Stimulated activated CD4-positive, alpha-beta T cell treated with anti-CD3 and anti-CD28 coated beads, Interleukin-4, amount 100 ng/mL, for 1 hour (primary cell): ENCODE data around the gene SMYD3.
"Not testable (repeated sequence)": the region's sequence is repeated elsewhere in the genome, so short reads cannot be mapped to it uniquely, and the experiment has no call there.

ENCODE experiments used
- DNase-seq: peaks from one replicate; pipeline ENCODE4 v3.0.0-alpha.2; 2020

The SMYD3 gene

GRCh38 chr1:245969283-245969682, 537.8 kb downstream of the SMYD3 start:
- DNase-seq = no peak

GRCh38 chr1:245968775-245969174, 538.3 kb downstream of the SMYD3 start:
- DNase-seq = no peak

DNA sequence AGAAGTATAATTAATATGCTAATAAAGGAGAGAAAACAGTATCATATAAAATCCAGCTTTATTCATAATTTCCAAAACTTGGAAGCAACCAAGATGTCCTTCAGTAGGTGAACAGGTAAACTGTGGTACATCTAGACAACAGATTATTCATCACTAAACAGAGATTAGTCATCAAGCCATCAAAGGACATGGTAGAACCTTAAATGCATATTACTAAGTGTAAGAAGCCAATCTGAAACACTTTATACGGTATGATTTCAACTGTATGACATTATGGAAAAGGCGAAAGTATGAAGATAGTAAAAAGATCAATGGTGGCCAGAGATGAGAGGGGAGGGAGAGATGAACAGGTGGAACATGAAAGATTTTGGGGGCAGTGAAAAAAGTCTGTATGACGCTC, 541.7 kb downstream of the SMYD3 start:
- no peak for DNase-seq

DNA sequence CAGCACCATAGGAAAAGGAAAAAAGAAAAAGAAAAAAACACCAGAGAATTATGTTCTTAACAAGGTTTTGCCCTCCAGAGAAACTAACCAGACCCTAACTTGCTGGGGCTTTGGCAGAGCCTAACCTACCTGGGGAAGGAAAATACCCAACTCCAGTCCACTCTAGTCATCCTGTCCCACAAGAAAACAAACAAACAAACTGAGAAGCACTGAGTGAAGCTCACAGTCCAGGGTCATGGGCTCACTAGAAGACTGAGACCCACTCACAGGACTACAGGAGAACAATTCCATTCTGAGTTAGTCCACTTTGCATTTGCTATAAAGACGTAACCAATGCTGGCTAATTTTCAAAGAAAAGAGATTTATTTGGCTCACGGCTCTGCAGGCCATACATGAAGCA, 543.4 kb downstream of the SMYD3 start:
- no peak for DNase-seq

GRCh38 chr1:245962453-245962852, 544.6 kb downstream of the SMYD3 start:
- no peak for DNase-seq

DNA sequence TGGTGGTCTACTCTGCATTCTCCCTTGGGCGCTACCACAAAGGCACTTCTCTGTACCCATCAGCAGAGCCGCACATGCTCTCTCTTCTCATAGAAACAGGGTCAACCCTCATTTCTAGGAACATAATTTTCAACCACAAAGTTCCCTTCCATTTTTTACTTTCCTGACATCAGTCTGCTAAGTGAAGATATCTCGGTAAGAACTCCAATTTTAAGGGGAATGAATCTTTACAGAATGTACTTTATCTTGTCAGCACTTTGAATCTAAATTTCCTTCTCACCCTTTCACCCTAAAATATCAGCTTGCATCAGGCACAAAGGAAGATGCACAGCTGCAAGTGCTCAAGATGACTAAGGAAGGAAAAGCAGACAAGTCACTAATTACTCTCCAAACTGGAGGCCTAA, 545.9 kb downstream of the SMYD3 start:
- DNase-seq = no peak

DNA sequence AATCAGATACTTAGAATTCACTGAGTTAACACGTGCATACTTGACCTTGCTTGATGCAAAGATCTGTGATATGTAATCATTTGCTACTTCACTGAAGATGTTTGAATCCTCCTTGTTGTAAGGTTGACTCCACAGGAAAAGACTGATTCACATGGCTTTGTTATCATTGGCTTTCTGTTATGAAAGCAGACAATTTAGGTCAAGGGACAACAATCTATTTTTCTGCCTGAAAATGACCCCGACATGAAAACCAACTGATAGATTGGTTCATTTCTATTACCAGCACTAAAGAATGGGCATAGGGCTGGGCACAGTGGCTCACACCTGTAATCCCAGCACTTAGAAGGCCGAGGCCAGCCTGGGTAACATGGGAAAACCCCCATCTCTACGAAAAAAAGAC, 546.9 kb downstream of the SMYD3 start:
- no peak for DNase-seq

DNA sequence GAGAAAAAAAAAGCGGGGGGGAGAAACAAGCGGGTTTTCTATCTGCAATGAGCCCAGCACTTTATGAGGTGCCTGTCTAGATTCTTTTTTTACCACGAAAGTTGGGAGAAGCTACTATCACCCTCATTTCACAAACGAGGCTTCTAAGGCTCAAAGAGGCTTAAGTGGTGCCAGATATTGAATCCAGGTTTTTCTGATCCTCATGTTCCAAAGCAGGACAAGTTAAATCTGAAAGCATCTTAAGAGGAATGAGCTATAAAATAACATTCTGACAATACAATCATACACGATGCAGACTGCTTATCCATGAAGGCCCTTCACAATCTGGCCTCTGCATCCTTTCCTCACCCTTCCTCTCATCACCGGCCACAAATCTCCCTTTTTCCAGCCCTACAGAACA, 549.1 kb downstream of the SMYD3 start:
- DNase-seq = no peak

GRCh38 chr1:245957427-245957826, 549.7 kb downstream of the SMYD3 start:
- DNase-seq = no peak

GRCh38 chr1:245956225-245956624, 550.9 kb downstream of the SMYD3 start:
- peak; percentile 7 for DNase-seq

DNA sequence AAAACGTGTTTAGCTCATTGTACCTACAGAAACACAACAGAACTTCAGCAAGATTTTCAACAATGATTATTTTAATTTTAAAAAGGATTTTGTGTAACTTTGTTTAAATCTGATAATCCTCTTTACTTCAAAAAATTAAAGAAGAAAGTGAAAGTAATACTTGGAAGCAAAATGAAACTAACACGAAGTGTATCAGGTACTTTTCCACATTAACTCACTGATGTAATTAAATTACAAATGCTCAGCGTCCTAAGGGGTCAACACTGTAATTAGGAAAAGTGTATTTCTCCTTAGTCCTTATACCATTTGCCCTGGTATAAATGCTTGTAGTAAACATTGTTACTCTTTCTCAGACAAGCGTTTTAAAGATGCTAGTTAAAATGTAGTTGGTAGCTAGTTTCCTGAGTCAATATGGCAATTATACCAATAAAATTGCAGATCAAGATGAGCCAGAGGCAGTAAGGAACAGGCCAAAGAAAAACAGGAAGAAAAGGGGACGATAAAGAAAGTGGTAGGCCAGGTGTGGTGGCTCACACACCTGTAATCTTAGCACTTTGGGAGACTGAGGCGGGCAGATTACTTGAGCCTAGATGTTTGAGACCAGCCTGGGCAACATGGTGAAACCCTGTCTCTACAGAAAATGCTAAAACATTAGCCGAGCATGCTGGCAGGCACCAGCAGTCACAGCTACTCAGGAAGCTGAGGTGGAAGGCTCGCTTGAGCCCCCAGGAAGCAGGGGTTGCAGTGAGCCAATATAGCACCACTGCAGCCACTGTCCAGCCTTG, 553.0 kb downstream of the SMYD3 start:
- DNase-seq = no peak

DNA sequence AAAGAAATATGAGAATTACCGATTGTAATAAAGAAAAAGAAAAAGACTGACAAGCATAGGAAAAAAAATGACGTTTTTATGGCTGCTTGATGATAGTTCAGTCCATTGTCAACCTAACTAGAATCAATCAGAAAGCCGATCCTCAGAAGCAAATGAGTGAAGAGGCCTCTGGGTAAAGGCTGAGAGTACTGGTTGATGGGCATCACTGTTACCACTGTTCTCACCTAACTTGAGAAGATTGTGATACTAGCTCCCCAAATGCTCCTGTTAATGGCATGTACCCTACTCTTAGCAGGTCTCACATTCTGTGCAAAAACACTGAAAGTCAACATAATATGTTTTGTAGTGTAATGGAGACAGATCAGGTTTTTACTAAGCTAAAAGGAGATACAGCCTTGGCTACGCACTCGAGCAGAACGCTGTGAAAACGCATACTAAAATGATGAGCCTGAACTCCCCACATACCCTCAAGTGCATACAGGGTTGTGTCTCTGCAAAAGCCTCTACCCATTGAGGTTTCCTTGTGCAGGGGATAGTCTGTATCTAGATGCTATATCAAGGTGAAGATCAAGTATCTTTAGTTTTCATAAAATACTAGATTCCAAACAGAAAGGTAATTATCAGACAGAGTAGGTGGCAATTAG, 554.6 kb downstream of the SMYD3 start:
- no peak for DNase-seq

DNA sequence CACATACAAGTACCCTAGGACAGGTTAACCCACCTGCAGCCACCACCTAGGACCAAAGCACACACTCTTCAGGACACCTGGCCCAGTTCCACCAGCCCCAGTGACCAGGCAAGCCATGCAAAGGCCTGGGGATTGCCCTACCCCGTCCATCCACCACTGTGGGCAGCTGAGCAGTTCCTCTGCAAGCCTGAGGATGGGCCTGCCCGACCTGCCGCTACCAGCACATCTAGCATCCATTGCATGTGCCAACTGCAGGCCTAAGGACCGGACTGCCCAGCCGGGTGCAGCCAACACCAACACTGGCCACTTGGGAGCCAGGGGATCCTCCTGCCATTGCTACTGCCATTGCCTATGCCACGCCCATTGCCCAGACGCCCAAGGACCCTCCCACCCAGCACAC, 558.3 kb downstream of the SMYD3 start:
- DNase-seq = no peak

DNA sequence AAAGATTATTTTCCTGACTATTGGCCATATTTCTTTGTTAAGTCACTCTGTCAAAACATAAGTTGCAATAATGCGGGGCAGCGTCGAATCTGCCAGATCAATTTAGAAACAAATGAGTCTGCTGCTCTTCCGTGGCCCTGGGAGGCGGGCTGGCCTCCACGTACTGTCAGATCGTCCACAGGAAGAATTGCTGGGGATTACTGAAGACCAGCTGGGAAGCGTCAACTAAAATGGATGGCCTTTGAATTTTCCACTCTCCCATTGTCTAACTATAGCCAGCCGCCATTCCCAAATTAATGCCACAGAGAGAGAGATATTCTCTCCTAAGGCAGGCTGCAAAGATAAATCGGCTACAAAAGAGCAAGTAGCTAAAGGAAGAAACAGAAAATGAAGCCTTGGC, 560.2 kb downstream of the SMYD3 start:
- no peak for DNase-seq

- DNase-seq = not testable (repeated sequence)
These were observed 561.9 kb downstream of the SMYD3 start for GRCh38 chr1:245945136-245945535.

- DNase-seq = no peak
These were observed 564.2 kb downstream of the SMYD3 start for GRCh38 chr1:245942856-245943255.

GRCh38 chr1:245941771-245942170, 565.3 kb downstream of the SMYD3 start:
- DNase-seq = not testable (repeated sequence)

DNA sequence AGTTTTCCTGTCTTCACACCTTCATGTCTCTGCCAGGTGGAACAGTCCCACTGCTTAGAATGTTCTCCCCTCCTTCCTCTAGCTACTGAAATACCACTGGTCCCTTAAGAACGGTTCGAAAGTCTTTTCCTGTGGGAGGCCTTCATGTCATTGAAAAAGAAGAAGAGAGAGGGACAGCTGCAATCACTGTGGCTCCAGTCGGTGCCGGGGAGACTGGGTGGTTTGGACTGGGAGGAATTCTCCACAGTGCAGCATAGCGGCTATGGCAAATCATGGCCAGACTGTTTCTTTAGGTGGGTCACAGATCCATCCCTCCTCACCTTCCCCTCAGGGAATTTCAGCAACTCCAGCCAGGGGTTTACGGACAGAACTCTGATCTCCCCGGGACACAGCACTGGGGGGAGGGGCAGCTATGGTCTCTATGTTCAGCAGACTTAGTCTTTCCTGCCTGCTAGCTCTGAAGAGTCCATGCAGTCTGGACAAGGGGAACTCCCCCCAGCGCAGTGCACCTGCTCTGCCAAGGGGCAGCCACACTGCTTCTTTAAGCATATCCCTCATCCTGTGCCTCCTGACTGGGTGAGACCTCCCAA, 567.2 kb downstream of the SMYD3 start:
- no peak for DNase-seq

- no peak for DNase-seq
These were observed 569.0 kb downstream of the SMYD3 start for GRCh38 chr1:245938046-245938435.

DNA sequence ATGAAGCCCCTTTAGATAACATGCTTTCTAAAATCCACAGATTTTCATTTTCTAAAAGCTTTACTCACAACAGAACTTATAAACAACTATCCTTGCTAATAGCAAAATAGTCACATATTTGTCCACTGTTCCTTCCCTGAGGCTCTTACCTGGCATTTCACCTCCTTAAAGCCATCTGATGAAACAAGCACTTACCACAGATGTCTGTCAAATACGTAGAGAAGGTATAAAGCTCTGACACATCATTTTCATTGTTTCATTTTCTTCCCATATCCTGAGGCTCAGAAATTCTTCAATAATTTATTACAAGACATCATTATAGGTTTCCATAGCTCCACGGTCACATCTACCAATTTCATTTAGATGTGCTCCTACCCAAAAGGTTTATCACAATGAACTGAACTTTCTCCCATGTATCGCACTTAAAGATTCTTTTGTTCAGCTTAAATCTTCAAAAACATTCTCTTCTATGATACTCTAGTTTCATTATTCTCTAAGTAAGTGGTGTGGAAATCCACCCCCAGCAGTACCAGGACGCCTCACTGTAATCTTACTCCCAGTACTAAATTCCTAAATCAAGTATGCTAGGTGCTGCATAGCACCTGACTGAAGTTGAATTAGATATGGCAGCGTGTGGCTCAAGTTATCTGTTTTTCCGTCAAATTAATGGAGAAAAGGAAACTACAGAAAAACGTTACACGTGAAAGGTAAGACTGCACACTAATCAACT, 569.6 kb downstream of the SMYD3 start:
- DNase-seq = no peak

DNA sequence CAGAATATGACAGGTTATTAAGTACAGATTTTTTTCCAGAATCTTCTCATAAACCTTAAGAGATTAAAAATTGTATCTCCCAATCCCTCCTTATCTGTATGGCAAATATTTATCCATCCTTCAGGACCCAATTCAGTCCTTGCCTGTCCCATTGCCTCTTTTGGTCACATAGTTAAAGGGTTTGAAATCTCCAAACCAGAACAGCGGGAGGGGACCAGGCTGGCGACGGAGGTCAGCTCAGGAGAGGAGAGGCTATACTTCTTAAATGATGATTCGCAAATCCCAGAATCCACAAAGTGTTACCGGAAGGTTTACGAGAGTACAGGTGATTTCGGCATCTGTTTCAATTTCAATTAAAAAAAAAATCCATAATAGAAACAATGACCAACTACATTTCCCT, 572.7 kb downstream of the SMYD3 start:
- no peak for DNase-seq

GRCh38 chr1:245933431-245934045, 573.5 kb downstream of the SMYD3 start:
- DNase-seq = no peak

- DNase-seq = no peak
These were observed 574.6 kb downstream of the SMYD3 start for GRCh38 chr1:245932302-245932972.
